Type B pancreatic cell (in vitro differentiated cells): ENCODE results near the gene AGAP3. TPM values are rescaled to one million over a fixed set of nuclear protein-coding genes. Genes with fewer than 3 reads are reported as not detected.
A peak's percentile ranks its signal among the peaks of the same experiment; 100 is the strongest.

ENCODE experiments used
- DNase-seq: peaks from one replicate; pipeline ENCODE4 v3.0.0; 2021; ENCODE audit warnings: mixed read lengths; ENCODE audit not compliant: unreplicated experiment; ENCODE audit errors: extremely low spot score
- H3K27ac Mint-ChIP-seq: 2 replicates; pipeline ENCODE4 v1.8.0; 2021; ENCODE audit warnings: mild to moderate bottlenecking, mixed read lengths
- H3K27me3 Mint-ChIP-seq: 2 replicates; pipeline ENCODE4 v1.8.0; 2021; ENCODE audit warnings: mixed read lengths
- H3K36me3 Mint-ChIP-seq: 2 replicates; pipeline ENCODE4 v1.8.0; 2021; ENCODE audit warnings: mixed read lengths
- H3K4me1 Mint-ChIP-seq: one replicate; pipeline ENCODE4 v1.8.0; 2021; ENCODE audit warnings: mixed read lengths; ENCODE audit not compliant: unreplicated experiment
- H3K4me3 Mint-ChIP-seq: 2 replicates; pipeline ENCODE4 v1.8.0; 2021; ENCODE audit warnings: mild to moderate bottlenecking, mixed read lengths
- H3K9me3 Mint-ChIP-seq: 2 replicates; pipeline ENCODE4 v1.8.0; 2021; ENCODE audit warnings: mixed read lengths
- CTCF ChIP-seq: fragments of 200-600 bp; sonication (generic); conservative IDR thresholded peaks from 2 replicates; pipeline ENCODE4 v1.5.0; 2021; ENCODE audit warnings: antibody characterized with exemption, mild to moderate bottlenecking
- total RNA-seq: library from RNA; stranded (reverse); gene quantifications from 2 replicates; pipeline ENCODE4 v1.2.1, GENCODE V29; 2021; ENCODE audit warnings: low replicate concordance

AGAP3 gene
- total RNA-seq, 1 donor from 2014 or later = 114 TPM

GRCh38 chr7:151179946-151180345 is 93.7 kb downstream of the AGAP3 start:
- Mint-ChIP-seq H3K27ac (no peak overlapping the region), H3K27me3 (peaks cover 42% of the 10 kb centered on the region), H3K4me1 (no peaks in the 10 kb centered on the region), H3K4me3 (no peak overlapping the region), H3K9me3 (no peaks in the 10 kb centered on the region), H3K36me3 (no peaks in the 10 kb centered on the region)
- no peak for TF ChIP-seq CTCF
- peak; percentile 63 for DNase-seq

- peak; percentile 60 for DNase-seq
- TF ChIP-seq CTCF = no peak
- Mint-ChIP-seq H3K27ac (no peak overlapping the region), H3K36me3 (no peaks in the 10 kb centered on the region), H3K27me3 (peaks cover 38% of the 10 kb centered on the region), H3K4me3 (no peak overlapping the region), H3K4me1 (no peaks in the 10 kb centered on the region), H3K9me3 (no peaks in the 10 kb centered on the region)
Measured at GRCh38 chr7:151181011-151181431, 94.7 kb downstream of the AGAP3 start.

- no peaks in the 10 kb centered on the region for H3K4me1 Mint-ChIP-seq
- DNase-seq = no peak
- no peak overlapping the region for H3K4me3 Mint-ChIP-seq
- H3K27ac Mint-ChIP-seq = no peak overlapping the region
- no peak for TF ChIP-seq CTCF
- no peaks in the 10 kb centered on the region for H3K9me3 Mint-ChIP-seq
- H3K27me3 Mint-ChIP-seq = peaks cover 29% of the 10 kb centered on the region
- no peaks in the 10 kb centered on the region for H3K36me3 Mint-ChIP-seq
Measured at GRCh38 chr7:151185762-151186639, 99.7 kb downstream of the AGAP3 start.

- Mint-ChIP-seq H3K36me3 (no peaks in the 10 kb centered on the region), H3K27ac (no peak within 1 kb of the TSS), H3K4me1 (no peaks in the 10 kb centered on the region), H3K27me3 (peaks cover 30% of the 10 kb centered on the region), H3K4me3 (no peak within 1 kb of the TSS), H3K9me3 (no peaks in the 10 kb centered on the region)
- DNase-seq = no peak
- TF ChIP-seq CTCF = no peak
Measured at GRCh38 chr7:151186640-151187408, 100.5 kb downstream of the AGAP3 start, which contains the start of gene ASB10. Gene ASB10 (minus strand): TSS chr7:151187250. CDS start chr7:151187130, 120 bp downstream.

- TF ChIP-seq CTCF = no peak
- H3K27me3 Mint-ChIP-seq = peaks cover 26% of the 10 kb centered on the region
- no peak for DNase-seq
- H3K9me3 Mint-ChIP-seq = no peaks in the 10 kb centered on the region
- no peaks in the 10 kb centered on the region for H3K4me1 Mint-ChIP-seq
- no peak overlapping the region for H3K27ac Mint-ChIP-seq
- H3K4me3 Mint-ChIP-seq = no peak overlapping the region
- H3K36me3 Mint-ChIP-seq = no peaks in the 10 kb centered on the region
Measured at GRCh38 chr7:151187409-151188251, 101.4 kb downstream of the AGAP3 start.
